NB4 (cell line): Measurements from ENCODE around the gene TTYH3.

Experiments
- POLR2A ChIP-seq: IDR thresholded peaks from 2 replicates; pipeline ENCODE4 v1.6.1; 2011; ENCODE audit warnings: mild to moderate bottlenecking; ENCODE audit not compliant: insufficient read length; ENCODE audit errors: extremely low read depth
- TF ChIP-seq, protein P1 (sequence below): IDR thresholded peaks from one replicate; pipeline ENCODE4 v1.5.1; 2012; ENCODE audit warnings: low read depth, low read length
- TF ChIP-seq, protein P2 (sequence below): IDR thresholded peaks from 2 replicates; pipeline ENCODE4 v1.6.1; 2011; ENCODE audit warnings: low read depth, low read length

- TF ChIP-seq, protein P1, sequence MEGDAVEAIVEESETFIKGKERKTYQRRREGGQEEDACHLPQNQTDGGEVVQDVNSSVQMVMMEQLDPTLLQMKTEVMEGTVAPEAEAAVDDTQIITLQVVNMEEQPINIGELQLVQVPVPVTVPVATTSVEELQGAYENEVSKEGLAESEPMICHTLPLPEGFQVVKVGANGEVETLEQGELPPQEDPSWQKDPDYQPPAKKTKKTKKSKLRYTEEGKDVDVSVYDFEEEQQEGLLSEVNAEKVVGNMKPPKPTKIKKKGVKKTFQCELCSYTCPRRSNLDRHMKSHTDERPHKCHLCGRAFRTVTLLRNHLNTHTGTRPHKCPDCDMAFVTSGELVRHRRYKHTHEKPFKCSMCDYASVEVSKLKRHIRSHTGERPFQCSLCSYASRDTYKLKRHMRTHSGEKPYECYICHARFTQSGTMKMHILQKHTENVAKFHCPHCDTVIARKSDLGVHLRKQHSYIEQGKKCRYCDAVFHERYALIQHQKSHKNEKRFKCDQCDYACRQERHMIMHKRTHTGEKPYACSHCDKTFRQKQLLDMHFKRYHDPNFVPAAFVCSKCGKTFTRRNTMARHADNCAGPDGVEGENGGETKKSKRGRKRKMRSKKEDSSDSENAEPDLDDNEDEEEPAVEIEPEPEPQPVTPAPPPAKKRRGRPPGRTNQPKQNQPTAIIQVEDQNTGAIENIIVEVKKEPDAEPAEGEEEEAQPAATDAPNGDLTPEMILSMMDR, result no peak
- no peak for TF ChIP-seq POLR2A
- TF ChIP-seq, protein P2, sequence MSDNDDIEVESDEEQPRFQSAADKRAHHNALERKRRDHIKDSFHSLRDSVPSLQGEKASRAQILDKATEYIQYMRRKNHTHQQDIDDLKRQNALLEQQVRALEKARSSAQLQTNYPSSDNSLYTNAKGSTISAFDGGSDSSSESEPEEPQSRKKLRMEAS, result no peak
Observed at GRCh38 chr7:2587778-2588177, 44.0 kb upstream of the TTYH3 start.
